DMS79 (cell line): ENCODE measurements around the gene GRM4.

Experiments used
- DNase-seq: peaks from one replicate; lab custom pipeline; 2025; lab: John Stamatoyannopoulos, UW

GRM4 gene

DNA sequence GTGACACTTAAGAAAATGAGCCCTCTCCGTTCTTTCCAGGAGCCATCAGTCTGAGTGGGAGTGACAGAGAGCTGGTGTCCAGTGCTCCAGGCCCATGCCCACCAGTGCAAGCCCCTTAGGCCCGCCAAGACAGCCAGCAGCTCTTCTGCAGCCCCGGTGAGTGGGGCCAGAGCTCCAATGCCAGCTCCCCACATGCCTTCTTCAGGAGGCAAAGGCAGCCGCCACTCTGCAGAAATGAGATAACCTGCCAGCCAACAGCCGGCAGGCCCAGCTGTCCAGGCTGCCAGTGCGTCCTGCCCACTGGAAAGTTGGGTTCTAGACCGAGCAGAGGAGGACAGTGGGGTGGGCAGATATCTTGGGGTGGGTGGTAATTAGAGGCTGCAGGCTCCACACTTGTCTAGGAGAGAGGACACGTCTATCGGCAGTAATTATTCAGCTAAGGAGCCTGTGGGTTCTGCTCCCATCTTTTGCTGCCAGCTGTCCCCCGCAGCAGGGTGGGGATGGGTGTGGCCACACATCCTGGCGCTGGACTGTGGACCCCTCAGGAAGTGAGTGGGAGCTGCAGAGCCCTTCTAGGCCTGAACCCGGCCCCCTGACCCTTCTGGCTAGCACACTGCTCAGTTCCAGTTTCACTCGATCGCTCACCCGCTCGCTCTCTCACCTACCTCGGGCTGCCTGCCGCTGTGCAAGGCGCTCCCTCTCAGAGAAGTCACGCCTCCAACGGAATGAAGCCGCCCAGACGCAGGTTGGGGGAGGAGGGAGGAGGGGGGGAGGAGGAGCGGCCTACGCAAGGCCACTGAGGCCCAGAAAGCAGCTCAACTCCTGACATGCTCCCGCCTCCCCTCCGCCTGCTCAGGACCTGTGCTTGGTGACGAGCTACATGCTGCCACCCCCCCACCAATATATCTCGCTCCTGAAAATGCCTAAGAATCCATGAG is 3.6 kb downstream of the GRM4 start:
- DNase-seq: no peak

DNA sequence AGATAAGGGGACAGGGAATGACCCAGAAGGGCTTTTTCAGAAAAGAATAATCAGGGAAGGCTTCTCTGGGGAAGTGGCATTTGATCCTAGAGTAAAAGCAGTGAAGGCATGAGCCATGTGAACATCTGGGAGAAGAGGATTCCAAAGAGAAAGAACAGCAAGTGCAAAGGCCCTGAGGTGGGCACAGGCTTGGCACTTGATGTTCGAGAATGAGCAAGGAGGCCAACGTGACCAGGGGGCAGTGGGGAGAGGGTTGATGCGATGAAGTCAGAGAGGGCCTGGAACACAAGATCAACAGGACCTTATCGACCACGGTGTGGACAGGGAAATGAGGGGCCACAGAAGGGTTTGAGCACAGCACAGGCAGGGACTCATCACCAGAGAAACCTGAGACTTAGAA is 5.8 kb downstream of the GRM4 start:
- no peak for DNase-seq

DNA sequence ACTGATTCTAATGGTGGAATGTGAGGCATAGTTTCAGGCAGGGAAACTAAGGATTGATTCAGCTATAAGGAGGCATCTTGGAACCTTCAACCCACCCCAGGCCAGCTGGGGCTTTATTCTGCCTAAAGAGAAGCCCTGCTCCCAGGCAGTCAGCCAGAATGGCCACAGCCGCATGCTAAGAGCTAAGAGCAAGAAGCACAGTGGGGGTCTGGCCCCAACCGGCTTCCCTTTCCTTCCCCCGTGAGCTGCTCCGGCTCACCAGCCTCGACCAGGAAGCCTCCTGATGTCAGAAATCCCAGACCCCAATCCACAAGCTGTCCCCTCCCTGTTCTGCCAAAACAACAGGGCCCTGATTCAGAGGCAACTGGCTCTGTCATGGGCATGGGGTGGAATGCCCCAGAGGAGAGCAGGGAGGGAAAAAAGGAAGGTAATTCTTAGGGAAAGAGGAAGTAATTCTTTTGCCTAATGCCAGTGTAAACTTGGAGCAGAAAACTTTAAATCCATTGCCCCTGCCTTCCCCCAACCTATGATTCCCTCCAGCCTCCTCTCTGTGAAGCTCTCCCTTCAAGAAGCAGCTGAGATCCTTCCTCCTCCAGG is 6.9 kb downstream of the GRM4 start:
- DNase-seq: no peak

DNA sequence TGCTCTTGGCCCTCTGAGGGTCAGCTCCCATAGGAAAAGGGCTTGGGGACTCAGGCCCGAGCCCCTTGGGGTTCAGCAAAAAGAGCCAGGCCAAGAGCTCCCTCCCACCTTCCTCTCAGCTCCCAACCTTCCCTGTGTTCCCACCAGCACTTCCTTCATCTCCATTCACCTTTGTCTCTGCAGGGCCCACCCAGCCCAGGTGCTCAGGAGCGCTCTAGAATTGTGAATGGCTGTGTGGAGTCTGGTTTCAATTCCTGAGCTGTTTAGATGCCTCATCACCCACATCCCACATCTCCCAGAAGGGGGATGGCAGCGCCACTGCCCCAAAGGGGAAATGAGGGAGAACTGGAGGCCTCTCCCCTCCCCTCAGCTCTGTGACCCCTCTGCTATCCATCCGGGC is 7.7 kb downstream of the GRM4 start:
- DNase-seq: no peak

DNA sequence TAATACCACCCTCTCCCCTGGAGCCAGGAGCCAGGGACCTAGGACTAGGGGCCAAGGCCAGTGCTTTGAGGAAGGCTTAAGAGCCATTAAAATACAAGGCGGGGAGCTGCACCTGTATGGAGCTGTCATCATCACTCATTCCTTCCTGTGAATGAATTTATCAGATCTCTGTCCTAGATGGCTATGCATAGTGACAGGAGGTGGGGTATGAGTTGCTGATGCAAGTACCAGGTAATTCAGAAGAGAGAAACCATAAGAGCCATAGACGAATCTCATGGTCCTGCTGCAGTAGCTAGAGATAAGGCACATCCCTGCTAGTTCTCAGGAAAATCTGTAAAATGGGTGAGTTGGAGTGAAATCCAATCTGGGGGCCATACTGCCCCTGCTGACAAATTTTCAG is 10.3 kb downstream of the GRM4 start:
- no peak for DNase-seq

DNA sequence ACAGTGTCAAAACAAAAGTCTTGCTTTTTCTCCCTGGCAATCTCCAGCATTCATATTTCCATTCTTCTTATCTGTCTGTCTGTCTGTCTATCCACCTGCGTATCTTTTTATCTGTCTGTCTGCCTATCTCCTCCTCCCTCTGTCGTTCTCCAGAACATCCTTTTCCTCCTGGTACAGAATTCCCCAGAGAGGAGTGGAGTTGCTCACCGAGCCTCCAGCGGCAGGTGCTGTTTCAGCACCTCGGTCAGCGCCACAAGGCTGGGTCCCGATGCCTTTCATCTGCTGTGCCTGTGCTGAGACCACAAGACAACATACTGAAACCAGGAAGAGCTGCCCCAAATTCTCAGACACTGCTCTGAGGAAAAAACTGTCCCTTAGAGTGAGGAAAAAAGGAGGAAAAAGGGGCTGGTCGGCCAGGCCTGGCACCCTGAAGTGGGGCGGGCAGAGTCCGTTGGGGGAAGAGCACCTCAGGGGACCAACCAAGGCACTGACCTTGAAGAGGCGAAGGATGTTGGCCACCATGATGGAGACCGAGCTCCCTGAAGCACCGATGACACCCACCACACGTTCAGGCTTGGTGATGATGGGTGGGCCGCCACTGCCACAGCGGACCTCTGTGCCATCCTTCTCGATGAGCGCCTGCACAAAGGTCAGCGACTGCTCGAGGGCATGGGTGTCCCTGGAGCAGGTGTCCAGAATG is 13.3 kb downstream of the GRM4 start:
- no peak for DNase-seq

DNA sequence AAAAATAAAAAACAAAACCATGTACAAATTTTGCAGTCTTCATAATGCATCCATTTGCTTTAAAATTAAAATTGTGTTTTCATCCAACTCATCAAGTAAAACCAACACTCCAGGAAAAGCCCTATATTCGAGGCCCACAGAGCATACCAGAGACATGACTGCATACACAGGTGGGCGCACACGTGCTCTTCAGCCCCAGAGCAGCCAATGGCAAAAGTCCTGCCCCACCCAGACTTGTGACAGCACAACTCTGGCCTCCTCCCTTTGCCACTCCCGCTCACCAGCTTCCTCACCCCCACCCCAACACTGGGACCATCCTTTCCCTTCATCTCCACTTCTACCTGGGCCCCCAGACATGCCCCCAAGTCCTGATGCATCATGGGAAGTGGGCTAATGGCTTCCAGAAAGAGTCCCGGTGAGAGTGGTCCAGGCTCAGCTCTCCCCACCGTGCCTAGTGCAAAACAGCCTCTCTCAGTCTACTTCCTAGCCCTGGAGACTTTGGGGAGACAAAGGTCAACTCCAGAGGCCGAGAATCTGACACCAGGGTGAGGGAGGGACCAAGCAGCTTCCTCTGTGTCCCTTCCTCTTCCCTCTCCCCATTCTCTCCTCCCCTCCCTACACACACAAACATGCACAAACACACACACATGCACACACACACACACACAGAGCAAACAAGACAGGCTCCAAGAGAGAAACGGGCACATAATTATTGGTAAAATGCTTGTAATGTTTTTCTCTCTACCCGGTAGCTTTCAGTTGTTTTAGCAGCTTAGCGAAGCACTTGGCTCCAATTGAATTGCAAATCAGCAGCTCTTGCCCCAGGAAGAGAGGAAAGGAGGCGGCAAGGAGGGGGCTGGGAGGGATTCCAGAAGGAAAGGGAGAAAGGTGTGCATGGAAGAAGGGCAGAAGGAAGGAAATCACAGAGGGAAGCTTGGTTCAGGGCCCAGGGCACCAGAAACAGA is 14.3 kb downstream of the GRM4 start:
- no peak for DNase-seq

DNA sequence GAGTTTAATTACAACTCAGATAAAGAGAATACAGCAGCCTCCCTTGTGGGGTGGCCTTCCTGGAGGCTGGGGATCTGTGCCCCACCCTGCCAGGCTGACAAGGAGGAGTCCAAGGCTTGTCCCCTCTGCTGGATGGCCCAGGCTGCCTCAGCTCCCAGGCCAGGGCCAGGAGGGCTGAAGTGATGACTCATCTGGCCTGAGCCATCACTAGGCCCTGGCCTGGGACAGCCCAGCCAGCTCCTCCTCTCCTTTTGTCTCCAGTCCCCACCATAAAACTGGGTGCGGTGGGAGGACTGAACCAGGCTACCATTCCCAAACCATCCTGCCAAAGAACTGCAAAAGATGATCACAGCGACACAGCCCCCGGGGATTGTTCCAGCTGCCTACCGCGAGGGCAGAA is 15.0 kb downstream of the GRM4 start:
- no peak for DNase-seq

DNA sequence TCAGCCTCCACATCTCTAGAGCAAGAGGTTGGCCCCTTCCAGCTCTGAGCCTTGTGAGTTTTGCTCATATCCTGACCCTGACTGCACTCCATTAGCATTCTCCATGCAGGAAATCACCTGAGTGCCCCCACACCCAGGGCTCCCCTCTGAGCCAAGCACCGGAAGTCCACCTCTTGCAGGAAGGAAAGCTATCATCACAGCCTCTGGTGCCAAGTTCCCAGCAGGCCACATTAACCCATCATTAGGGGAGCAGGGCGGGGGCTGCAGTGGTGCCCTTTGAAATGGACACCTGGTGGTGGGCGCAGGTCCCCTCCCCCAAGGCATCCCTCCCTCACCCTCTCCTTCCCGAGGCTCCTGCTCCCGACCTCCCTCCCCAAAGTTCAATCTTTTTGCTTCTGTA is 16.1 kb downstream of the GRM4 start:
- peak; percentile 73 for DNase-seq

DNA sequence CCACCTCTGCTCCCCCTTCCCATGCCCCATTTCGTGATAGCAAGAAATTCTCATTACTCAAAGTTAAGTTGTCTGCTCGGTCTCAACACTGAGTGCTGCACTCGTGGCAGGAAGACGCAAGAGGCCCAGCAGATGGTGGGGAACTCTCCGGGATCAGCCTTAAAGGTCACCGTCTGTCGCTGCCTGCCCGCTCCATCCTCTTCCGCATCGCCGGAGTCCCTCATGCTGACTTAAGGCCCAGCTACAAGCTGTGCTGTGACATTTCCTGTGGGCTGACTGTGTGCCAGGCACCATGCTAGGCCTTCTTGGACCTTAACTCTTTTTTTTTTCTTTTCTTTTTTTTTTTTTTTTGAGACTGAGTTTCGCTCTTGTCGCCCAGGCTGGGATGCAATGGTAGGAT is 17.8 kb downstream of the GRM4 start:
- no peak for DNase-seq

DNA sequence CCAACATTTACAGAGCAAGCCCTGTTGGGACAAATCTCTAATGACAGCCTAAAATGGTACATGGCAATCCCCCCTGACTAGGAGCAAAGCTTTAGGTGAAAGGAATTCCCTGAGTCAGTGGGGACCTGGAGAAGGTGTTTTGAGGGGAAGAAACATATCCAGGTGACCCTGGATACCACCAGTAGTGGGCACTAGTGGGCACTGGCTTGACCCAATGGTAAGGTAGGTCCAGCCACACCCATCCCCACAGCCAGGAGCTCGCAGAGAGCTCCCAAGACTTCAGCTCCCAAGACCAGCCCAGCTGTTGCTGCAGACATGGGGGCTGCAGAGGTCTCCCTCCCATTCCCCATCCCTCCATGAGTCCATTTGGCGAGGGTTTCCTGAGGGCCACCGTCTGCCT is 19.5 kb downstream of the GRM4 start:
- DNase-seq: no peak

DNA sequence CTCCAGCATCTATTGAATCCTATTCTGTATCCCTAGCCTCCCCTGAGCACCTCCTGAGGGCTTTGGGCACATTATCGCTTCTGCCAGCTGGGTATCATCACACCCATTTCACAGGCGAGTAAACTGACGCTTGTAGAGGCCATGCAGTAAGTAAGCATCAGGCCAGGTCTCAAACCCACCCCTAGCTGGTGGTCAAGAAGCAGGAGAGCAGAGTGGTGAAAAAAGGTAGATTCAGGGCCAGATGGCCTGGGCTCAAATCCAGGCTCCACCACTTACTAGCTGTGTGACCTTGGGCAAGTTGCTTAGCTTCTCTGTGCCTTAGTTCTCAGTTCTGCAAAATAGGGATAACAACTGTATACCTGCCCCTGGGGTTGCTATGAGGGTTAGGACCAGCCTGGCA is 19.9 kb downstream of the GRM4 start:
- DNase-seq: no peak

DNA sequence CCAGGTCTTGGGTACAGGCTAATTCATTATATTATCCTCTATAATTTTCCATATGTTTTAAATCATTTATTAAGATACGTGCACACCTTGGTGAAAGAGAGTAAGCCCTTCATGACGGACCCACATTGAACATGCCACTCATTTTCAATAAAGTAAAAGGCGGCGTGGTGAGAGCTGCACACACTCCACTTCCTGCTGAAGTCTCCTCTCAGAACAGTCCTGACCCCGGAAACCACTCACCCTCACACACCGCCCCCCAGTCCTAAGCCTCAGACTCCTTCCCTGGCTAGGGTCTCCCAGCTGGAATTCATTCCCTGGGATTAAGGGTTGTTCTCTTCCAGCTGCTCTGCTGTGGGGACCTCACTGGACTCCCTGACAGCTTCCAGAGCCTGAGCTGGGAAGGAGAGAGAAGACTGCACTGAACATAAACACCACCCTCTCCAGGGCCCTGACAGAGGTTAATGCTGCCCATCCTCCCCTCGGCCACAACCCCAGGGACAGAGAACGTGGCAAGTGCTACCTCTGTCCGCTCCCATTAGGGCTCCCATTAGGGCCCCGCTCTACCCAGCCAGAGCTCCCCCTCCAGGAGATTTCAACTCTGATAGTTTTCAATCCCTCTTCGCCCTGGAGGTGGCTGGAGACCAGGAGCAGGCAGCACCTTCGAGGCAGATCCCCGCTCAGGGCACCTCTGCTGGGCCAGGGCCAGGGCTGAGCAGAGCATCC is 24.8 kb downstream of the GRM4 start:
- no peak for DNase-seq

DNA sequence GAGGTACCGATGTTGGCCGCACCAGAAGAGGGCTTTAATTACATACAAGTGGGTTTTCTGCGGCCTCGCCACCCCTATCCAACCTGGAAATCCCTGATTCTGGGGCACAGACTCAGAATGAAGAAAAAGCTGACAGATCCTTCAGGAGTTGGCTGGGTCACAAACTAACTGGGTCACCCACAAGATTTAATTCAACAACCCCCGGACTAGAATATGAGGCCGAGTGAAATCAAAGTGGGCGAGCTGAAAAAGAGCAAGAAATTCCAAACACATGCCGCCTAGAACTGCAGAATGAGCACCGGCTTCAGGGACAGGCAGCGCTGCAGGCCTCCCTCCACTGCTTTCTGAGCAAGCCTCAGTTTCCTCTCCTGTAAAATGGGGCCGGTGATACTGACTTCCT is 30.0 kb downstream of the GRM4 start:
- DNase-seq: no peak

DNA sequence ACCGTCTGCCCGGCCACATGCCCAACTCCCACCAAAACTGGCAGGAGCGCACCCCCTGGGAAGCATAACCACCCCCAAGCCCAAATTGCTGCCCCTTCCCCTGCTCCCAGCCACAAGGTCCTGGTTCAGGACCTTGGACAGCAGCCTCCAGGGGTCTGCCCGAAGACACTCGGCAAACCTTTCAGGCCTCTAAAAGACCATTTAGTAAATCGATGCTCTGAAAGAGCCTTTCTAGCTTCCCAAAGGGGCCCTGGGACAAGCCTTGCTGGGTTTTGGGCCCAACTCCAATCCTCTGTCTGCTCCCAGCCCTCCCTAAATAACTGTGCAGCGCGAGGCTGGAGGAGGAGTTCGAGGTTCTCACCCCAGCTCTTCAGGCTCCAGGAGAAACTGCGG is 30.5 kb downstream of the GRM4 start:
- DNase-seq: no peak

DNA sequence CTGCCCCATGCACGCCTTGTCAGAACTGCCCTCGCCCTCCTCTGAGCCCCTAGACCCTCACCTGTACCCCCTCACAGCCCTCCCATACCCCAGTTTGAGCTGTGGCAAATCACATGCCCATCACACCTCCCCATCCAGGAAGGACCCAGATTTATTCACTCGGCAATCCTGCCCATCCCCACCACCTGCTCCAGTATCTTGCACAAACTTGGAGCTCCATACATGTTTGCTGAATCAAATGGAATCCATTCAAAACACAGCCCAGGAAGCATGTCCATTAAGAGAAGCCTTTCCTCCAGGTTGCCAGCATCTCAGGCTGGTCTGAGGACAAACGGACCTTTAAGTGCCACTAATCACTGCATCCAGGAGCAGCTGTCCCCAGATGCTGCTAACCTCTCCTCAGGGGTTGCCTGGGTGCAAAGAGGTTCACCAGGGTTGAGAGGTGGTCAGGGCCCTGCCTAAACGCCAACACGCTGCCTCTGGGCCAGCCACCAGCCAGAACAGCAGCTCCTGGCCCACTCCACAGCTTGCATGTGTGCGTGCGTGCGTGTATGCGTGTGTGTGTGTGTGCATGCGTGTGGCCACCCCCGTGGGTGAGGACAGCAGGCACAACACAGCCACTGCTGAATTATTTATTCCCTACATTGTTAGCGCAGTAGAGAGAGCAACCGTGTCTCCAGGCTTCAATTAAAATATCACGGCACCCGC is 31.0 kb downstream of the GRM4 start:
- no peak for DNase-seq

DNA sequence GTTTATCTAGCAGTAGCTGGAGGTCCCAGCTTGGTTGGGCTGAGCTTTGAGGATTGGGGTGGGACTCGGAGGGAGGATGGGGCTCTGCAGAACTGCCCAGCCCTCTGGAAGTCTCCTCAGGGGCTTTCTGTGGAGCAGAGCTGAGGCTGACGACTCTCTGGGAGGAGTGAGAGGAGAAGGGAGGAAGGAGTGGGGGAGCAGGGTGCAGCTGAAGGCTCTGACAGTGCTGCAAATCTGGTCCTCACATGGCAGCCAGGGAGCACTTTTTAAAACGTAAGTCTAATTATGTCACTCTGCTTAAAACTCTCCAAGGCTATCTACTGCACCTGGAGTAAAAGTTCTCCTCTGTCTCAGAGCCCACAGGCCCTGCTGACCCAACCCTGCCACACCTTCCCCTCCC is 32.4 kb downstream of the GRM4 start:
- DNase-seq: no peak

DNA sequence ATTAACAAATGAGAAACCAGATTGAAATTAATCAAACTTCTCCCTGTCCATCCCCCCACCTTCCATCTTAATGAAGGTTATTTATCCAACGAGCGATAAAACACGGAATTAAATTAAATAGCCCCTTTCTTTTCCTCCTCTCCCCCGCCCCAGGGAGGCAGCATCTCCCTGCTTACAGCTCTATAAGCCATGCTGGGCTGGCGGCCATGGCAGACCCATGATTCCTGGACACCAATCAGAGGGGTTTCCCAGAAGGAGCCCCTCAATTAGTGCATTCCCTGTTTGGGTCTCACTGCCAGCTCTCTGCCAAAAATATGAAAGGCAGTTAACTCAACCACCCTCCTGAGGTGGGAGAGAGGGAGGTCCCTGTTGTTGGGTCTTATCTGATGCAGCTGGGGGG is 33.8 kb downstream of the GRM4 start:
- DNase-seq: no peak

DNA sequence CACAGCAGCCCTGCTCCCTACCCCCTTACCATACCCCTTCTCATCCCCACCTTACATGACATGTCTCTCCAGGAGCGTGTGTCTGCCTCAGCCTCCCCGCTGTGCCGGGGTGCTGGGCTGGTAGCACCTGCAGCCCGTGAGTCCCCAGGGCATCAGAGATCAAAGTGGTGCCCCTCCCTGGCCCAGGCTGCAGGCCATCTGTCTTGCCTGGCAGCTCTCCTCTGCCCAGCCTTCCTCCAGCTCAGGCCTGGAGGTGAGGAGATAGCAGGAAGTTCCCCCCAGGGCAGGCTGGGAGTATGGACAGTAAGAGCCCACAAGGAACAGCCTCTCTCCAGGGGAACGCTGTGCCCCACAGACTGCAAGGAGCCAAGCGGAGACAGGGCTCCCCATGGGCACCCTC is 35.3 kb downstream of the GRM4 start:
- no peak for DNase-seq

DNA sequence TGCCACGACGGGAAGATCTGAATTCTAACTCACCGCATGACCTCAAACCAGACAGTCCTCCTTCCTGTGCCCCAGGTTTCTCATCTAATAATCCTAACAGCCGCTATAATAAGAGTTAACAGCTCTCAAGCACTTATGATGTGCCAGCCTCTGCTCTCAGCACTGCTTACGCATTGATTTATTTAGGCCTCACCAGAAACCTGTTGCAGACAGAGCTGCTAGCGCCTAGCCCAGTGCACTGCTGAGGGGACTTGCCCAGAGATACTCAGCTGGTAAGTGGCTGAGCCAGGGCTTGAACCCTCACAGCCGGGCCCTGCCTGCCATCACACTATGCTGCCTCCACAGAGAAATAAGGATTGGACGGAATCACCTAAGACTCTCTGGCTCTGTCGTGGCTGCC is 37.7 kb downstream of the GRM4 start:
- peak; percentile 23 for DNase-seq

DNA sequence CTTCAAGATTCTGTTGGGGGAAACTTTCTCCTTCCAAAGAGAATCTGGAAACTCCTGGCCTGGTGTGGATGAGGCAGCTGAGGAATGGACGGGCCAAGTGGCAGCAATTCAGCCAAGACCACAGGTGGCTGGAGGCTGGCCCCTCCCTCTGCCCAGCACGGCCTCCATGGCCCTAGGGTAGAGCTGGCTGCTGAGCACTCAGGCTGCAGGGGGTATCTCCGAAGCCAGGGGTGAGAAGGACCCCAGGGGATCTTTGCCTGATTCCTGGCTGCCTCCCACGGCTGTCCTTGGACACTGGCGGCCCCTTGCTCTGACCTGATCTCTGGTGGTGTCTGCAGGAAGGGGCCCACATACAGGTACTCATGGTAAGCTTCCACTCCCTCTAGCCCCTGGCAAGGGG is 39.0 kb downstream of the GRM4 start:
- no peak for DNase-seq
